AG08396 (cell line): ENCODE results near the gene WFDC10B.
"Not testable (repeated sequence)": the region's sequence is repeated elsewhere in the genome, so short reads cannot be mapped to it uniquely, and the experiment has no call there.

ENCODE experiments used
- DNase-seq: peaks from one replicate; pipeline ENCODE4 v3.0.0; 2012; ENCODE audit warnings: low spot score, mixed read lengths

WFDC10B gene

DNA sequence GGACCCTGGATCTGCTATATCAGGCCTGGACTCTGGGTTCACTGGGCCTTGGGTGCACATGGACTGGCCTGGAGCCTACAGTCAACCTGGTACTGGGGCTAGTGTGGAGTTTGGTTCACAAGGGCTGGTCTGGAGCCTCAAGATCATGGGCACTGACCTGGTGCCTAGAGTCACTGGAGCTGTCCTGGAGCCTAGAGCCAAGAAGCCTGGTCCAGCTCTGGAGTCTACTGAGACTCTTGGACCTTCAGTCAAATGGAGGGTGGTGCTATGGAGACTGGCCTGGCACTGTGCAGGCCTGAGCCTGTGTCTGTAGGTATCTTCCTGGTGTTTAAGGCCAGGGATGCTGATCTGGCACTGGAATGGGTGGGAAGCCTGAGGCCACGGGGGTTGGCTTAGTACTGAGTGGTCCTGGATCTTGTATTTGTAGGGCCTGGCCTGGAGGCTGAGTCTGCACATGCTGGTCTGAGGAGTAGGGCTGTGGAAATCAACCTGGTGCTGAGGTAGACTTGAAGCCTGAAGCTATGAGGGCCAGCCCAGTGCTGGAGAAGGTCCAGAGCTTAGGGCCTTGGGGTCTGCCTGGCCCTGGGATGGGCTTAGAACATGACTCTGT, 57.3 kb downstream of the WFDC10B start:
- no peak for DNase-seq

DNA sequence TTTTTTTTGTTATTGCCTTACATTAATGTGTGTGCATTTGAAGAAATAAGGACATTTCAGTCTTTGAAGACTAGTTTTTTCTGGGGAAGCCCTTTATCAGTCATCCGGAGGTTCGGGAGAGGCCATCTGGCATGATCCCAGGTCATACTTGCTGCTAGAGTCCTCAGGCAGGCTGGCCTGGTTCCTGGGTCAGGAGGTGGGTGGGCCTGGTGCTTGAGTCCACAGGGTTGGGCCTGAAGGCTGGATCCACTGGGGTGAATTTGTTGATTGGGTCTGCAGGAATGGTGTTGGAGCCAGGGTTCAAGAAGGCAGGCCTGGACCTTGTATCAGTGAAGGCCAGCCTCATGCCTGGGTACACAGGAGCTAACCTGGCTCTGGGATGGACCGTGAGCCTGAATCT, 57.9 kb downstream of the WFDC10B start:
- DNase-seq: no peak

DNA sequence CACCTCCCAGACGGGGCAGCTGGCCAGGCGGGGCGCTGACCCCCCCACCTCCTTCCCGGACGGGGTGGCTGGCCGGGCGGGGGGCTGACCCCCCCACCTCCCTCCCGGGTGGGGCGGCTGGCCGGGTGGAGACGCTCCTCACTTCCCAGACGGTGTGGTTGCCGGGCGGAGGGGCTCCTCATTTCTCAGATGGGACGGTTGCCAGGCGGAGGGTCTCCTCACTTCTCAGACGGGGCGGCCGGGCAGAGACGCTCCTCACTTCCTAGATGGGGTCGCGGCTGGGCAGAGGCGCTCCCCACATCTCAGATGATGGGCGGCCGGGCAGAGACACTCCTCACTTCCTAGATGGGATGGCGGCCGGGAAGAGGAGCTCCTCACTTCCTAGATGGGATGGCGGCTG, 59.0 kb downstream of the WFDC10B start:
- not testable (repeated sequence) for DNase-seq

DNA sequence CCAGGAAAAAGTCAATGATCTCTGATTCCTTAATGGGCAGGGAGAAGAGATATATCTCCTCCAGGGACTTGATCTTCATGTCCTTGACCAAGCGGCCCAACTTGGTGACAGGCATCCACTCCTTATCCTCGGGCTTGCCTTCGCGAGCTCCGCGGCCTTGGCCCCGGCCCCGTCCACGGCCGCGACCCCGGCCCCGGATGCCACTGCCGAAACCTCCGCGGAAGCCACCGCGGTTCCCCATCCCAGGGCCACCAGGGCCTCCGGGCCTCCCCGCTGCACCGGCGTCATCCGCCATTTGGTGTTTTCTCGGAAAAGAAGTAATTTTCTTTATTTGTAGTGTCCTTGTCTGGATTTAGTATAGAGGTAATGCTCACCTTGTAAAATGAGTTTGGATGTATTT, 63.7 kb downstream of the WFDC10B start:
- not testable (repeated sequence) for DNase-seq

DNA sequence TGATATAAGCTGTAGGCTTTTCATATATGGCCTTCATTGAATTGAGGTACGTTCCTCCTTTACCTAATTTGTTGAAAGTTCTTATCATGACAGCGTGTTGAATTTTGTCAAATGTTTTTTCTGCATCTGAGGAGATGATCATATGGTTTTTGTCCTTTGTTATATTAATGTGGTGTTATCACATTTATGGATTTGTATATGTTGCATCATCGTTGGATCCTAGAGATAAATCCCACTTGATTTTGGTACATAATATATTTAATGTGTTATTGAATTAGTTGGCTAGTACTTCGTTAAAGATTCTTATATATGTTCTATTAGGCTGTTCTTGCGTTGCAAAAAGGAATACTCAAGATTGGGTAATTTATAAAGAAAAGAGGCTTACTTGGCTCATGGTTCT, 65.1 kb downstream of the WFDC10B start:
- no peak for DNase-seq

DNA sequence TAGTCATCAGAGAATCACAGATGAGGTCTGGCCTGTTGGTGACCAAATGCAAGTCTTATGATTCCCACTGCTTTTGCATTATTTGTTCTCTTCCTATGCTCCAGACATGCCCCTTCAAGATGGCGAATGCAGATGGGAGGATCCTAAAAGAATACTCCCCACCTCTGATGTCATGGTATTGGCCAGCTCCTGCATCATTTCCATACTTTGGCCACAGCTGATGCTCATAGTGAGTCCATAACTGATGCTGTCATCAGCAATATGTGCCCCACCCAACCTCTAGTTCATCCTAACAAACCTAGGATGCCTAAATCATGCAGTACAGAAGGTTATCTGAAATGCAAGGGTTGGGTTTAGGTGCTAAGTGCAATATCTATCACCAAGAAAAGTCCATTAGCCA, 68.3 kb downstream of the WFDC10B start:
- DNase-seq: no peak
